Adrenal gland (tissue), 5 donors: Measurements from ENCODE around the gene NOP14.

Source experiments
- CTCF ChIP-seq, 6 experiments: fragments of 450-650 bp in 4 of 6; fragments of 200-600 bp in 2 of 6; sonication (generic) in 1 of 6; IDR thresholded peaks; 1 replicate in 5 of 6; 2 replicates in 1 of 6; pipeline versions ENCODE4 v1.5.1 to v1.8.0; 2016 to 2021; ENCODE audit warnings: antibody characterized with exemption in 6 of 6, mild to moderate bottlenecking in 2 of 6, moderate library complexity in 1 of 6
- POLR2A ChIP-seq, 2 donors: fragments of 450-650 bp; IDR thresholded peaks; one replicate each; pipeline ENCODE4 v1.6.1; 2017; ENCODE audit warnings: antibody characterized with exemption in 2 of 2, mild to moderate bottlenecking in 2 of 2, moderate library complexity in 1 of 2
- donor health status: DM: no; HTN: no; CAD: no.

GRCh38 chr4:2936773-2937145 is 26.4 kb downstream of the NOP14 start:
- TF ChIP-seq CTCF (IDR thresholded peaks at IDR 0.05) = no peak
- TF ChIP-seq POLR2A (IDR thresholded peaks at IDR 0.05) = peak in 1 of 2 donors; percentile 38
